NK-92 treated with Interleukin-12 subunit alpha and Interleukin-12 subunit beta, amount 100 ng/mL, for 24 hours (cell line): ENCODE results near the gene ZNF555.
"Not testable (repeated sequence)": the region's sequence is repeated elsewhere in the genome, so short reads cannot be mapped to it uniquely, and the experiment has no call there.

Experiments
- DNase-seq: peaks from one replicate; lab custom pipeline; 2025; lab: John Stamatoyannopoulos, UW

The ZNF555 gene

GRCh38 chr19:2807379-2808128 is 33.7 kb upstream of the ZNF555 start:
- no peak for DNase-seq

- DNase-seq, result no peak
Measured at GRCh38 chr19:2808129-2808941, 32.9 kb upstream of the ZNF555 start.

GRCh38 chr19:2809387-2810140 is 31.7 kb upstream of the ZNF555 start:
- no peak for DNase-seq

GRCh38 chr19:2810141-2811091 is 30.9 kb upstream of the ZNF555 start:
- no peak for DNase-seq

- no peak for DNase-seq
Measured at GRCh38 chr19:2811221-2811722, 30.0 kb upstream of the ZNF555 start.

- DNase-seq, result no peak
Measured at GRCh38 chr19:2811735-2812413, 29.4 kb upstream of the ZNF555 start.

GRCh38 chr19:2812414-2813234 is 28.7 kb upstream of the ZNF555 start:
- DNase-seq, result no peak

- no peak for DNase-seq
Measured at GRCh38 chr19:2813235-2814160, 27.8 kb upstream of the ZNF555 start.

GRCh38 chr19:2814426-2814825 is 26.8 kb upstream of the ZNF555 start:
- DNase-seq, result no peak

GRCh38 chr19:2815191-2815614 is 26.1 kb upstream of the ZNF555 start:
- DNase-seq, result no peak

GRCh38 chr19:2815923-2816322 is 25.4 kb upstream of the ZNF555 start:
- no peak for DNase-seq

- no peak for DNase-seq
Measured at GRCh38 chr19:2816641-2817040, 24.6 kb upstream of the ZNF555 start.

- not testable (repeated sequence) for DNase-seq
Measured at GRCh38 chr19:2817237-2817829, 23.9 kb upstream of the ZNF555 start.

GRCh38 chr19:2819540-2820111 is 21.6 kb upstream of the ZNF555 start, which contains the start of gene ZNF554:
ZNF554 (plus strand) TSS chr19:2819868; CDS start chr19:2820072, 204 bp downstream.
- DNase-seq, result peak; percentile 95

- no peak for DNase-seq
Measured at GRCh38 chr19:2820112-2820702, 21.1 kb upstream of the ZNF555 start.

- DNase-seq, result no peak
Measured at GRCh38 chr19:2822846-2823245, 18.4 kb upstream of the ZNF555 start.

GRCh38 chr19:2823646-2824045 is 17.6 kb upstream of the ZNF555 start:
- DNase-seq, result no peak
